Measurements from ENCODE around the gene EPB41L2. TPM values are rescaled to one million over a fixed set of nuclear protein-coding genes. Genes with fewer than 3 reads are reported as not detected.

Gene EPB41L2
- total RNA-seq, 1 experiment from 2014 or later: 30.2 TPM

- DNase-seq (ENCODE audit: low spot score): no peak
- in situ Hi-C loops (cut with HindIII; ENCODE audit: low sequenced_read_pairs): no loop called here
These were observed 22.2 kb downstream of the EPB41L2 start for GRCh38 chr6:131040866-131041265.

GRCh38 chr6:131039345-131039680, 23.7 kb downstream of the EPB41L2 start:
- no peak for DNase-seq (ENCODE audit: low spot score)
- in situ Hi-C loops (cut with HindIII; ENCODE audit: low sequenced_read_pairs): no loop called here

- no peak for DNase-seq (ENCODE audit: low spot score)
- in situ Hi-C loops (cut with HindIII; ENCODE audit: low sequenced_read_pairs): no loop called here
These were observed 24.3 kb downstream of the EPB41L2 start for GRCh38 chr6:131038597-131039344.

- in situ Hi-C loops (cut with HindIII; ENCODE audit: low sequenced_read_pairs): no loop called here
- no peak for DNase-seq (ENCODE audit: low spot score)
These were observed 25.7 kb downstream of the EPB41L2 start for GRCh38 chr6:131037194-131037897.

GRCh38 chr6:131036601-131037000, 26.4 kb downstream of the EPB41L2 start:
- DNase-seq (ENCODE audit: low spot score): no peak
- in situ Hi-C loops (cut with HindIII; ENCODE audit: low sequenced_read_pairs): no loop called here

GRCh38 chr6:131036143-131036542, 26.9 kb downstream of the EPB41L2 start:
- no peak for DNase-seq (ENCODE audit: low spot score)
- in situ Hi-C loops (cut with HindIII; ENCODE audit: low sequenced_read_pairs): no loop called here

- in situ Hi-C loops (cut with HindIII; ENCODE audit: low sequenced_read_pairs): no loop called here
- DNase-seq (ENCODE audit: low spot score): no peak
These were observed 27.5 kb downstream of the EPB41L2 start for GRCh38 chr6:131035582-131035981.

- DNase-seq (ENCODE audit: low spot score): no peak
- in situ Hi-C loops (cut with HindIII; ENCODE audit: low sequenced_read_pairs): no loop called here
These were observed 29.4 kb downstream of the EPB41L2 start for GRCh38 chr6:131033631-131034030.

- in situ Hi-C loops (cut with HindIII; ENCODE audit: low sequenced_read_pairs): no loop called here
- no peak for DNase-seq (ENCODE audit: low spot score)
These were observed 33.3 kb downstream of the EPB41L2 start for GRCh38 chr6:131029626-131030297.

GRCh38 chr6:131027326-131027725, 35.7 kb downstream of the EPB41L2 start:
- peak; percentile 97 for DNase-seq (ENCODE audit: low spot score)
- in situ Hi-C loops (cut with HindIII; ENCODE audit: low sequenced_read_pairs): no loop called here

GRCh38 chr6:131026243-131026642, 36.8 kb downstream of the EPB41L2 start:
- no peak for DNase-seq (ENCODE audit: low spot score)
- in situ Hi-C loops (cut with HindIII; ENCODE audit: low sequenced_read_pairs): no loop called here

GRCh38 chr6:131024565-131024964, 38.5 kb downstream of the EPB41L2 start:
- DNase-seq (ENCODE audit: low spot score): no peak
- in situ Hi-C loops (cut with HindIII; ENCODE audit: low sequenced_read_pairs): no loop called here

- in situ Hi-C loops (cut with HindIII; ENCODE audit: low sequenced_read_pairs): no loop called here
- no peak for DNase-seq (ENCODE audit: low spot score)
These were observed 39.1 kb downstream of the EPB41L2 start for GRCh38 chr6:131023834-131024504.

- DNase-seq (ENCODE audit: low spot score): no peak
- in situ Hi-C loops (cut with HindIII; ENCODE audit: low sequenced_read_pairs): no loop called here
These were observed 40.4 kb downstream of the EPB41L2 start for GRCh38 chr6:131022691-131023090.

GRCh38 chr6:131017962-131018361, 45.1 kb downstream of the EPB41L2 start:
- in situ Hi-C loops (cut with HindIII; ENCODE audit: low sequenced_read_pairs): no loop called here
- no peak for DNase-seq (ENCODE audit: low spot score)

- no peak for DNase-seq (ENCODE audit: low spot score)
- in situ Hi-C loops (cut with HindIII; ENCODE audit: low sequenced_read_pairs): no loop called here
These were observed 47.3 kb downstream of the EPB41L2 start for GRCh38 chr6:131015630-131016263.

GRCh38 chr6:131015025-131015591, 47.9 kb downstream of the EPB41L2 start:
- no peak for DNase-seq (ENCODE audit: low spot score)
- in situ Hi-C loops (cut with HindIII; ENCODE audit: low sequenced_read_pairs): no loop called here

GRCh38 chr6:131014080-131014776, 48.8 kb downstream of the EPB41L2 start:
- in situ Hi-C loops (cut with HindIII; ENCODE audit: low sequenced_read_pairs): no loop called here
- no peak for DNase-seq (ENCODE audit: low spot score)
